Naive thymus-derived CD4-positive, alpha-beta T cell (primary cell): Measurements from ENCODE around the gene CELF3. TPM values are rescaled to one million over a fixed set of nuclear protein-coding genes. Genes with fewer than 3 reads are reported as not detected.
"Not testable (repeated sequence)": the region's sequence is repeated elsewhere in the genome, so short reads cannot be mapped to it uniquely, and the experiment has no call there.

Experiments used
- ATAC-seq: fragments of 150-1000 bp; cut with Tn5 transposase; 2 replicates; pipeline ENCODE4 v1.10.0; 2021; ENCODE audit warnings: mild to moderate bottlenecking, moderate library complexity
- CTCF ChIA-PET: fragments of 350-600 bp; sonication (Branson Sonifier 250); formaldehyde crosslinking; loops from one replicate; lab custom pipeline; 2021; ENCODE audit warnings: antibody characterized with exemption; lab: Charles Lee
- POLR2A ChIA-PET: fragments of 350-600 bp; sonication (Branson Sonifier 250); formaldehyde crosslinking; loops from one replicate; lab custom pipeline; 2021; ENCODE audit warnings: antibody characterized with exemption, inconsistent platforms; lab: Charles Lee
- DNase-seq, 9 donors: peaks; one replicate each; pipeline versions ENCODE4 v3.0.0 to v3.0.0-alpha.2; 2020 to 2022; ENCODE audit warnings: mixed read lengths in 1 of 9
- H3K27ac ChIP-seq: one replicate; pipeline ENCODE4 v1.7.0; 2013; ENCODE audit warnings: mild to moderate bottlenecking, low read depth, low read length, moderate library complexity
- H3K27me3 ChIP-seq, 2 donors: one replicate each; pipeline ENCODE4 v1.7.0; 2013; ENCODE audit warnings: low read length in 2 of 2, mild to moderate bottlenecking in 2 of 2, moderate library complexity in 2 of 2; ENCODE audit not compliant: control insufficient read depth in 2 of 2, insufficient read depth in 2 of 2
- H3K36me3 ChIP-seq, 3 experiments: 1 replicate in 2 of 3; 2 replicates in 1 of 3; pipeline ENCODE4 v1.7.0; 2013; ENCODE audit warnings: low read length in 3 of 3, mild to moderate bottlenecking in 3 of 3, moderate library complexity in 1 of 3; ENCODE audit not compliant: insufficient read depth in 3 of 3, control insufficient read depth in 2 of 3
- H3K4me1 ChIP-seq, 2 donors: one replicate each; pipeline ENCODE4 v1.7.0; 2013; ENCODE audit warnings: low read length in 2 of 2, mild to moderate bottlenecking in 2 of 2, moderate library complexity in 1 of 2; ENCODE audit not compliant: control insufficient read depth in 2 of 2, insufficient read depth in 2 of 2
- H3K4me3 ChIP-seq: 2 replicates; pipeline ENCODE4 v1.7.0; 2013; ENCODE audit warnings: mild to moderate bottlenecking, low read length
- H3K9me3 ChIP-seq, 3 experiments: 1 replicate in 2 of 3; 2 replicates in 1 of 3; pipeline ENCODE4 v1.7.0; 2013; ENCODE audit warnings: low read length in 3 of 3; ENCODE audit not compliant: control insufficient read depth in 2 of 3
- H3K27ac Mint-ChIP-seq, 9 donors: one replicate each; pipeline ENCODE4 v1.8.0; 2020 to 2022; ENCODE audit warnings: mixed read lengths in 9 of 9, mild to moderate bottlenecking in 8 of 9, moderate library complexity in 5 of 9, inconsistent platforms in 2 of 9
- H3K27me3 Mint-ChIP-seq, 5 donors: one replicate each; pipeline ENCODE4 v1.8.0; 2021 to 2022; ENCODE audit warnings: mixed read lengths in 5 of 5, mild to moderate bottlenecking in 1 of 5
- H3K36me3 Mint-ChIP-seq, 5 donors: one replicate each; pipeline ENCODE4 v1.8.0; 2020 to 2022; ENCODE audit warnings: mixed read lengths in 5 of 5, mild to moderate bottlenecking in 3 of 5, inconsistent platforms in 1 of 5
- H3K4me1 Mint-ChIP-seq, 7 donors: one replicate each; pipeline ENCODE4 v1.8.0; 2020 to 2022; ENCODE audit warnings: mixed read lengths in 7 of 7, mild to moderate bottlenecking in 3 of 7, inconsistent platforms in 1 of 7
- H3K4me3 Mint-ChIP-seq, 10 donors: one replicate each; pipeline ENCODE4 v1.8.0; 2020 to 2022; ENCODE audit warnings: mild to moderate bottlenecking in 10 of 10, mixed read lengths in 10 of 10, moderate library complexity in 6 of 10, inconsistent platforms in 2 of 10
- H3K9me3 Mint-ChIP-seq, 11 donors: one replicate each; pipeline ENCODE4 v1.8.0; 2020 to 2022; ENCODE audit warnings: mixed read lengths in 11 of 11, mild to moderate bottlenecking in 4 of 11, inconsistent platforms in 1 of 11, moderate library complexity in 1 of 11
- intact Hi-C, 2 donors: fragments of 100-400 bp; cut with micrococcal nuclease; formaldehyde crosslinking; loops; one replicate each; pipeline ENCODE4 v1.15.1; 2023
- polyA plus RNA-seq, 2 donors: library from polyadenylated mRNA; unstranded; fragments of 300-500 nt; fragmentation: Illumina TruSeq; gene quantifications; one replicate each; pipeline ENCODE4 v1.2.3, GENCODE V29; 2021
- total RNA-seq, 6 experiments: library from RNA in 5 of 6; stranded (reverse) in 5 of 6; gene quantifications; 1 replicate in 5 of 6; 2 replicates in 1 of 6; pipeline ENCODE4 v1.2.3 and lab custom pipeline; 2021 to 2026

CELF3 gene
- total and polyA plus RNA-seq, 7 experiments from 2014 or later = not detected

- H3K4me1 ChIP-seq = no peaks in the 10 kb centered on the region
- H3K4me3 ChIP-seq = no peak overlapping the region
- H3K27ac ChIP-seq = no peak overlapping the region
- H3K27me3 ChIP-seq = no peaks in the 10 kb centered on the region
- Mint-ChIP-seq H3K4me3 (no peak overlapping the region), H3K9me3 (no peaks in the 10 kb centered on the region), H3K27ac (no peak overlapping the region), H3K27me3 (no peaks in the 10 kb centered on the region), H3K4me1 (peaks cover 0 to 4% (median 0%) of the 10 kb centered on the region in 7 donors), H3K36me3 (peaks cover 0 to 31% (median 17%) of the 10 kb centered on the region in 5 donors)
- no peaks in the 10 kb centered on the region for H3K9me3 ChIP-seq
- intact Hi-C loops = no loop called here
- H3K36me3 ChIP-seq = peaks cover 0 to 11% (median 10%) of the 10 kb centered on the region in 3 experiments
- POLR2A ChIA-PET = no interaction called here
- ATAC-seq (no peak), DNase-seq (no peak)
- CTCF ChIA-PET = no interaction called here
These were observed 35.8 kb downstream of the CELF3 start for GRCh38 chr1:151680826-151681225.

DNA sequence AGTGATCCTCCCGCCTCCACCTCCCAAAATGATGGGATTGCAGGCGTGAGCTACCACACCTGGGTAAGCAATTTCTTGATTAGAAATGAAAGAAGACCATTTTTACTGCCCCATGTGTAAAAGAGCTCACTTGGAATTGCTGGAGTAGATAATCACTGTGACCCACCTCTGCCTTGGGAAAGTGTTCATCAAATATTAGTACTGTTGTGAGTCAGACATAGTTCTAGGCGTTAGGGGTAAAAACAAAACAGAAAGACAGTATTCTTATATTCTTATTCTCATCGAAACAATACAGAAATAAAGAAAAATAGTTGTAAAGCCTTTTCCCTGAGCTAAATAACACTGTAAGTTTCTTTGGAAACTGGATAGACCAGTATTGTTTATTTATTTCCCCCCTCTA lies 36.2 kb downstream of the CELF3 start:
- intact Hi-C loops = no loop called here
- POLR2A ChIA-PET = no interaction called here
- Mint-ChIP-seq H3K27ac (no peak overlapping the region), H3K4me1 (peaks cover 0 to 4% (median 0%) of the 10 kb centered on the region in 7 donors), H3K9me3 (no peaks in the 10 kb centered on the region), H3K36me3 (peaks cover 0 to 29% (median 15%) of the 10 kb centered on the region in 5 donors), H3K27me3 (no peaks in the 10 kb centered on the region), H3K4me3 (no peak overlapping the region)
- Histone ChIP-seq H3K27me3 (no peaks in the 10 kb centered on the region), H3K4me1 (no peaks in the 10 kb centered on the region), H3K4me3 (no peak overlapping the region), H3K27ac (no peak overlapping the region), H3K9me3 (no peaks in the 10 kb centered on the region), H3K36me3 (peaks cover 0 to 8% (median 7%) of the 10 kb centered on the region in 3 experiments)
- CTCF ChIA-PET = no interaction called here
- ATAC-seq (no peak), DNase-seq (no peak)

DNA sequence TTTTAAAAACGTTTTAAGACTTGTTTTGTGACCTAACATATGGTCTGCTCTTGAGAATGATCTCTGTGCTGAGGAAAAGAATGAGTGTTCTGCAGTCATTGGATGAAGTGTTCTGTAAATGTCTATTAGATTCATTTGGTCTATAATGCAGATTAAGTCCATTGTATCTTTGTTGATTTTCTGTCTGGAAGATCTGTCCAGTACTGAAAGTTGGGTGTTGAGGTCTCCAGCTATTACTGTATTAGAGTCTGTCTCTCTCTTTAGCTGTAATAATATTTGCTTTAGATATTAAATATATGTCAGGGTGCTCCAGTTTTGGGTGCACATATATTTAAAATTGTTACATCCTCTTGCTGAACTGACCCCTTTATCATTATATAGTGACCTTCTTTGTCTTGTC lies 43.2 kb downstream of the CELF3 start:
- peak overlapping the region in 1 of 9 donors; percentile 66 for H3K27ac Mint-ChIP-seq
- intact Hi-C loops = no loop called here

GRCh38 chr1:151670036-151670675 lies 46.4 kb downstream of the CELF3 start:
- H3K9me3 ChIP-seq, H3K4me3 Mint-ChIP-seq, intact Hi-C loops, DNase-seq, H3K27me3 Mint-ChIP-seq, H3K4me1 ChIP-seq, H3K9me3 Mint-ChIP-seq, POLR2A ChIA-PET, H3K27me3 ChIP-seq, ATAC-seq, H3K27ac ChIP-seq, H3K4me3 ChIP-seq: not testable (repeated sequence)
- CTCF ChIA-PET = interaction anchor here (0.7 to 1.6 kb wide), 2 partner anchors 10 to 143 kb away, joined by 3 read pairs; no protein-coding TSS in a partner anchor
- Mint-ChIP-seq H3K4me1 (peaks cover 0 to 15% (median 11%) of the 10 kb centered on the region in 7 donors), H3K36me3 (peaks cover 15 to 76% (median 45%) of the 10 kb centered on the region in 5 donors), H3K27ac (peak overlapping the region in 2 of 9 donors; percentile 27 to 31)
- peaks cover 0 to 30% (median 0%) of the 10 kb centered on the region in 3 experiments for H3K36me3 ChIP-seq

More for the DNA sequence above, 43.2 kb downstream of the CELF3 start:
- Histone ChIP-seq H3K4me3 (no peak overlapping the region), H3K36me3 (peaks cover 0 to 19% (median 0%) of the 10 kb centered on the region in 3 experiments), H3K4me1 (no peaks in the 10 kb centered on the region), H3K27ac (no peak overlapping the region), H3K9me3 (no peaks in the 10 kb centered on the region), H3K27me3 (no peaks in the 10 kb centered on the region)
- ATAC-seq (no peak), DNase-seq (no peak)
- Mint-ChIP-seq H3K4me1 (peaks cover 0 to 7% (median 3%) of the 10 kb centered on the region in 7 donors), H3K36me3 (peaks cover 15 to 61% (median 45%) of the 10 kb centered on the region in 5 donors), H3K27me3 (no peaks in the 10 kb centered on the region), H3K9me3 (peaks cover 0 to 6% (median 0%) of the 10 kb centered on the region in 11 donors), H3K4me3 (no peak overlapping the region)
- POLR2A ChIA-PET = interaction anchor here (0.7 kb wide), 1 partner anchor 464 kb away, joined by 3 read pairs; no protein-coding TSS in a partner anchor
- CTCF ChIA-PET = no interaction called here

GRCh38 chr1:151668090-151668489 lies 48.5 kb downstream of the CELF3 start:
- peaks cover 15 to 76% (median 37%) of the 10 kb centered on the region in 5 donors for H3K36me3 Mint-ChIP-seq
- H3K9me3 Mint-ChIP-seq = peaks cover 0 to 6% (median 0%) of the 10 kb centered on the region in 11 donors
- DNase-seq (no peak), ATAC-seq (no peak)
- H3K4me1 Mint-ChIP-seq = peaks cover 0 to 19% (median 5%) of the 10 kb centered on the region in 7 donors
- CTCF ChIA-PET = no interaction called here
- no peaks in the 10 kb centered on the region for H3K4me1 ChIP-seq
- peak overlapping the region in 2 of 9 donors; percentile 38 to 58 for H3K27ac Mint-ChIP-seq
- no peaks in the 10 kb centered on the region for H3K27me3 Mint-ChIP-seq
- no peaks in the 10 kb centered on the region for H3K9me3 ChIP-seq
- POLR2A ChIA-PET = no interaction called here
- H3K27me3 ChIP-seq = no peaks in the 10 kb centered on the region
- H3K27ac ChIP-seq = no peak overlapping the region
- intact Hi-C loops = no loop called here
- peaks cover 0 to 30% (median 0%) of the 10 kb centered on the region in 3 experiments for H3K36me3 ChIP-seq
- H3K4me3 ChIP-seq = no peak overlapping the region
- H3K4me3 Mint-ChIP-seq = no peak overlapping the region

DNA sequence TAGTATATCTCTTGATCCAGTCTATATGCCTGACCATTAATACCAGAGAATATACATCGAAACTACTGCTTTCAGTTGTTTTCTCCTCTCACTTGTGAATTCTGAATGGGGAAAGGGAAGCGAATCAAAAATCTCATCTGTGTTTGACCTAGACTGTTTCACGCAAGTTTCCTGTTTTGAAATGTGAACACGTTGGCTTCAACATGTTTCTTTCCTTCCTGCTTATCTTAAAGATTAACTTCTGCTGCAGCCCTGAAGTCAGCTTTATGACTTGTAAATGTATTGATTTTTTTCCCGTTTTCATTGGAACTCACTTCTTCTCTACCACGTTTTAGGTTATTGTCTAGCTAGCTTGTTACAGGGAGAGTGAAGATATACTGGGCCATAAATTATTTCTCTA lies 54.9 kb downstream of the CELF3 start:
- intact Hi-C loops = no loop called here
- no peaks in the 10 kb centered on the region for H3K9me3 ChIP-seq
- H3K9me3 Mint-ChIP-seq = no peaks in the 10 kb centered on the region
- no peaks in the 10 kb centered on the region for H3K27me3 Mint-ChIP-seq
- CTCF ChIA-PET = no interaction called here
- H3K27ac ChIP-seq = peak overlapping the region; percentile 16
- H3K36me3 Mint-ChIP-seq = peaks cover 3 to 58% (median 18%) of the 10 kb centered on the region in 5 donors
- DNase-seq = peak in 2 of 9 donors; percentile 4 to 19
- peak overlapping the region; percentile 30 to 91 (median 68) for H3K27ac Mint-ChIP-seq
- ATAC-seq = peak; percentile 48
- H3K36me3 ChIP-seq = peaks cover 0 to 37% (median 6%) of the 10 kb centered on the region in 3 experiments
- H3K27me3 ChIP-seq = no peaks in the 10 kb centered on the region
- no peak overlapping the region for H3K4me3 ChIP-seq
- peak overlapping the region in 7 of 10 donors; percentile 6 to 56 (median 34) for H3K4me3 Mint-ChIP-seq
- H3K4me1 ChIP-seq = no peaks in the 10 kb centered on the region
- POLR2A ChIA-PET = interaction anchor here (0.7 kb wide), 3 partner anchors 30 to 150 kb away, joined by 3 to 4 read pairs (median 4); no protein-coding TSS in a partner anchor
- peaks cover 12 to 29% (median 18%) of the 10 kb centered on the region in 7 donors for H3K4me1 Mint-ChIP-seq
